UCSD-AML1 (cell line): ENCODE data around the gene KLHL22.
"Not testable (repeated sequence)": the region's sequence is repeated elsewhere in the genome, so short reads cannot be mapped to it uniquely, and the experiment has no call there.

Experiments used
- DNase-seq: peaks from one replicate; lab custom pipeline; 2025; ENCODE audit not compliant: unreplicated experiment; lab: John Stamatoyannopoulos, UW

Gene KLHL22

DNA sequence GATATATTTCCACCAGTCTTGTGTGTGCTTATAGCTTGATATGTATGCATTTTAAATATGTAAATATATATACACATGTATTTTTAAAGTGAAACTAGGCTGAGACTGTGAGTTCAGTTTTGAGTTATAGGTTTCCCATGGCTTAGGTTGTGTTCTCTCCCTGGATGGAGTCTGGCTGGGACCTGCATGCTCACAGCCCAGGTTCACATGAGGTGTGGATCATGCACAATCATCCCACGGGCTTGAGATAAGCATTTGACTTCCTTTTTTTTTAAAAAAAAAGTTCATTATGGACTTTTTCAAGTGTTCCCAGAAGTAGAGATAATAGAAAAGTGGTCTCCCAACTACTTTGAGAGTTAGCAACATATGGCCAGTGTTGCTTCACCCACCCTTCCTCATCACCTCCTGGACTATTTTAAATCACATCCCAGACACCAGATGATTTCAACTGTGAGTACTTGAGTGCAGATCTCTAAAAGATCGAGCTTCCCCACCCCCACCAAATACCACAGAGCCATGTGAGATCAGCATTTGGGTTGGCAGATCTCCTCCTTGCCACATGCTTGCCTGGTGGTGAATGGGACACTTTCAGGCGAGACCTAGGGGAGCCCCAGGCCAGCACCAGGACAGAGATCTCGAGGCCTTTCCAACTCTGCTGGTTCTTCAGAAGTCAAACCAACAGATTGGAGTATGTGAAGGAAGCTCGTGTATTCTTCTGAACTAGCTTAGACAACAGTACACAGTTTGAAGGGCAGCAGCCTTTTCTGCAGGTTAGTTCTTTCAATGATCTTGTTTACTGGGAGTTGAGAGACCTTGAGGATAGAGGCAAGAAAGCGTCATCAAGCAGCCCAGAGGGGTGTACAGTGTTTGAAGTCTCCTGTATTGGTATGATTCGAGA lies 27.7 kb upstream of the KLHL22 start:
- DNase-seq, result no peak

GRCh38 chr22:20522134-20523004 lies 26.8 kb upstream of the KLHL22 start:
- no peak for DNase-seq

GRCh38 chr22:20520093-20520511 lies 24.5 kb upstream of the KLHL22 start:
- DNase-seq, result no peak

GRCh38 chr22:20519558-20519957 lies 24.0 kb upstream of the KLHL22 start:
- no peak for DNase-seq

DNA sequence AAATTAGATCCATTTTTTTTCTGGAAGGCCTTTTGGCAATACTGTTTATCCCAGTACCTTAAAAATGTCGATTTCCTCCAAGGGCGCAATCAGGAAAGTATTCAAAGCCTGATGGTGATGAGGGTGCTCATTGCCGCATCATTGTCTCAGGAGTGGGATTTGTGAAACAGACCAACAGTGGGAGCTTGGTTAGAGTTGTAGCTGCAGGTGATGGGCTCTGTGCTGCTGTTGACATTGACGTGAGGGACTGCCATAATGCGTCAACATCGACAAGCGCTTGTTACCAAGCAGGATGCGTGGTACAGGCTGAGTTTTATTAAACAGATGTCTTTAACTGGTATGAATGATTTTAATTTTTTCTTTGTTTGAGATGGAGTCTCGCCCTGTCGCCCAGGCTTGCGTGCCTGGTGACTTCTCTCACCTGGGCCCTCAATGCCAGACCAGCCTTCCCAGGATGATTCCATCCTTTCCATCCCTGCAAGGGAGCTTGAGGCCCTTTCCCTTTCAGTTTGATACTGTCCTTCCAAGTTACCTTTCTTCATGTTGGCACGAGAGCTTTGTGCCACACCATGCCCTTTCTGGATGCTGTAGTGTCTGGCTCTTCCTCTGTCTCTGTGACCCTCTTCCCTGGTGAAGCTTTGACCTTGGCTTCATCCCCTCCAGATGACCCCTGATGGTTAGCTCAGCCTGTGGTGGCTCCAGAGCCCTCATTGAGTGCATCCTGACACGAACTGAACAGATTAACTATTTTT lies 22.4 kb upstream of the KLHL22 start:
- DNase-seq, result no peak

DNA sequence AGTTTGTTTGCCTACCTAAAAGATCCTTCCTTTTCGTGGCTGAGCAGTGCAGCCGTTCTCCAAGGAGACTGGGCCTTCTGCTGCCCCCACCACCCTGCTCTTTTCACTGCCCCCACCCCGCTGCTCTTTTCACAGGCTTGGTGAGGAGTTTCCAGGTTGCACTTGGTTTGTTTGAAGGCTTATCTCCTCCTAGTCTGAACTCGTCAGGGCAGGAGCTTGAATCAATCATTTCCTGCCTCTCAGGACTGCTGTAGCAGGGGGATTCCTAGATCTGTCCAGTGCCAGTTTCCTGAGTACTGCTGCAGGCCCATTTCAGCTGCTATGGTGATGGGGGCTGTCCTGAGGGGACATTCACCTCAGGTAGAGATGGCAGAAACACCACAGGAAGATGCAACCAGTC lies 21.8 kb upstream of the KLHL22 start:
- no peak for DNase-seq

DNA sequence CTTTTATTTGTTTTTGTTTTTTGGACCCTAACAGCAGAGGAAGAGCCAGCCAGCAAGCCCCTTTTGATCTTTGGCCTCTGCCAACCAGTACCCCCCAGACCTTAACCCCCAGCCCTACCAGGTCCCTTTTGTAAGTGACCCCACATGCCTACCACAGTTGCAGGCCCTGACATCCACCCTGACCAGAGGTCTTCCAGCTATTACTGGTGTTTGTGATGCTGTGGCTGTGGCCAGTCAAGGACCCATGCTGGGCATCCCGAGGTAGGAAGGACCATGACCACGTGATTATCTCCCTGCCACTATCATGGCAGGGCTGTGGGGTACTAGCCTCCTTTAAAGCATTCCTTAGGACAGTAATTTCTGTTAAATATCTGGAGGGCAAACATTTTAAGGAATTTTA lies 20.8 kb upstream of the KLHL22 start:
- no peak for DNase-seq

- DNase-seq, result no peak
Observed at GRCh38 chr22:20514658-20515406, 19.2 kb upstream of the KLHL22 start.

- no peak for DNase-seq
Observed at GRCh38 chr22:20511578-20512229, 16.1 kb upstream of the KLHL22 start.

GRCh38 chr22:20510811-20511577 lies 15.4 kb upstream of the KLHL22 start:
- no peak for DNase-seq

- DNase-seq, result peak; percentile 68
Observed at GRCh38 chr22:20509344-20510047, 13.9 kb upstream of the KLHL22 start.

GRCh38 chr22:20508815-20509271 lies 13.2 kb upstream of the KLHL22 start:
- no peak for DNase-seq

DNA sequence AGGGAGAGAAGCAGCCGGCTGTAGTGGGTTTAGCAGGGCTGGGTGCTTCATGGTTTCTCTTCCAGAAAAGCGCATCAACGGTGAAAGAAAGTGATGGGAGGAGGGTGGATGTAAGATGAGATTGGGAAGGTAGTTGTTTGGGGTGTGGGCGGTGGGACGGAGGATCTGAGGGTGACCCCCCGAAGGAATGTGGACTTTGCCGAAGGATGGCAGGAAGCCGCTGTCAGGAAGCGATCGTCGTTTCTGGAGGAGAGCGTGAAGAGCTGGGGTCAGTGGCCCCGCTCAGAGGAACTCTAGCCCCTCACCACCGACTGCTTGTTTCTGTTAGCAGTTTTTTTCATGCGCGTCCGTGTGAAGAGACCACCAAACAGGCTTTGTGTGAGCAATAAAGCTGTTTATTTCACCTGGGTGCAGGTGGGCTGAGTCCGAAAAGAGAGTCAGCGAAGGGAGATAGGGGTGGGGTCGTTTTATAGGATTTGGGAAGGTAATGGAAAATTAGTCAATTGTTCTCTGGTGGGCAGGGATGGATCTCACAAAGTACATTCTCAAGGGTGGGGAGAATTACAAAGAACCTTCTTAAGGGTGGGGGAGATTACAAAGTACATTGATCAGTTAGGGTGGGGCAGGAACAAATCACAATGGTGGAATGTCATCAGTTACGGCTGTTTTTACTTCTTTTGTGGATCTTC lies 12.6 kb upstream of the KLHL22 start:
- DNase-seq, result not testable (repeated sequence)

DNA sequence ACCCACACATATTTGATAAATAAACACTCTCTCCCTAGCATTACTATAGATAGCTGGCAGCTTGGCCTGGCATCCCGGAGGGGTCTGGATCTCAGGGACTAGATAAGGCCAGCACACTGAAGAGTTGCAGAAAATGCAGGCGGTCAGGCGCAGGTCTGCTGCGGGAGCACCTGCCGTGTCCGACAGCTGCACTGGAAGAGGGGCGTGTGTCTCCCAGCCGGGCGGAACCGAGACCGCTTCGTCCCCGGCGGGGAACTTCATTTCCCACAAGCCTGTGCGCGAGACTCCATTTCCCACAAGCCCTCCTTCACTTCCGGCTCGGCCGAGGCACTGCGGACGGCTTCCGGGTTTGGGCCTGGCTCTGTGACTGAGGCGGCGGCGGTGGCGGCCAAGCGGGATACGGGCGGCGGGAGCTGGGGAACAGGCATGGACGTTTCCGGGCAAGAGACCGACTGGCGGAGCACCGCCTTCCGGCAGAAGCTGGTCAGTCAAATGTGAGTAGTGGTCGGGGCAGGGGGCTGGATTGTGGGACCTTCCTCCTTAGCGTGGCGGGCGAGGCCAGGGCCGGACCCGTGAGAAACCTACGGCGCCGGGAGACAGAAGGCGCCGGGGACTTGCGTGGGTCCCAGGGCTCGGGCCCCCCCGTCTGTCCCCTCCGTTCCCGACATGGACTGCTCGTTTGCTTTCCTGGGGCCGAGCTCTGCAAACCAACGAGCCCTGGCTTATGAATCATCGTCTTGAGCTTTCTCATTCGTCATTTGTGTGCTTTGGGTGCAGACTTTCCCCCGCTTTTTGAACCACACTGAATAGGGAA lies 11.9 kb upstream of the KLHL22 start, which contains the start of gene MED15:
Gene MED15, plus strand, starts transcription at position 358 of the 814 bp plus-strand sequence. Its CDS starts 69 bp downstream, at position 427.
- peak; percentile 89 for DNase-seq

GRCh38 chr22:20506543-20507252 lies 11.1 kb upstream of the KLHL22 start:
- DNase-seq, result no peak

GRCh38 chr22:20504293-20504922 lies 8.8 kb upstream of the KLHL22 start:
- not testable (repeated sequence) for DNase-seq
